CD4-positive, alpha-beta T cell treated with Interleukin-12 subunit alpha and Interleukin-12 subunit beta, for 1 hour (primary cell): ENCODE data around the gene UBAC2.
"Not testable (repeated sequence)": the region's sequence is repeated elsewhere in the genome, so short reads cannot be mapped to it uniquely, and the experiment has no call there.

Source experiments
- DNase-seq: peaks from one replicate; pipeline ENCODE4 v3.0.0-alpha.2; 2020

Gene UBAC2

GRCh38 chr13:99404005-99404755, 203.5 kb downstream of the UBAC2 start:
- DNase-seq = no peak

- DNase-seq = no peak
Measured at GRCh38 chr13:99405966-99406365, 205.3 kb downstream of the UBAC2 start.

GRCh38 chr13:99406799-99407201, 206.1 kb downstream of the UBAC2 start:
- DNase-seq = no peak

GRCh38 chr13:99407906-99408702, 207.4 kb downstream of the UBAC2 start:
- no peak for DNase-seq

- DNase-seq = no peak
Measured at GRCh38 chr13:99408703-99409000, 208.0 kb downstream of the UBAC2 start.

GRCh38 chr13:99409461-99410083, 208.9 kb downstream of the UBAC2 start:
- not testable (repeated sequence) for DNase-seq

GRCh38 chr13:99410646-99411475, 210.2 kb downstream of the UBAC2 start:
- not testable (repeated sequence) for DNase-seq

GRCh38 chr13:99412856-99413255, 212.2 kb downstream of the UBAC2 start:
- no peak for DNase-seq

- DNase-seq = no peak
Measured at GRCh38 chr13:99414048-99414995, 213.7 kb downstream of the UBAC2 start.

- no peak for DNase-seq
Measured at GRCh38 chr13:99415014-99415650, 214.5 kb downstream of the UBAC2 start.

GRCh38 chr13:99415851-99416331, 215.2 kb downstream of the UBAC2 start:
- DNase-seq = no peak

- DNase-seq = no peak
Measured at GRCh38 chr13:99416411-99417121, 215.9 kb downstream of the UBAC2 start.

GRCh38 chr13:99417201-99418102, 216.8 kb downstream of the UBAC2 start:
- no peak for DNase-seq

GRCh38 chr13:99418103-99418842, 217.6 kb downstream of the UBAC2 start:
- DNase-seq = no peak

GRCh38 chr13:99418843-99419140, 218.1 kb downstream of the UBAC2 start:
- DNase-seq = no peak

GRCh38 chr13:99419591-99420243, 219.1 kb downstream of the UBAC2 start:
- DNase-seq = no peak

GRCh38 chr13:99421271-99421670, 220.6 kb downstream of the UBAC2 start:
- no peak for DNase-seq
